ENCODE measurements around the gene PPY. TPM values are rescaled to one million over a fixed set of nuclear protein-coding genes. Genes with fewer than 3 reads are reported as not detected.
A peak's percentile ranks its signal among the peaks of the same experiment; 100 is the strongest.
"Not testable (repeated sequence)": the region's sequence is repeated elsewhere in the genome, so short reads cannot be mapped to it uniquely, and the experiment has no call there.

PPY gene
- total RNA-seq, 2 experiments from 2014 or later = not detected

DNA sequence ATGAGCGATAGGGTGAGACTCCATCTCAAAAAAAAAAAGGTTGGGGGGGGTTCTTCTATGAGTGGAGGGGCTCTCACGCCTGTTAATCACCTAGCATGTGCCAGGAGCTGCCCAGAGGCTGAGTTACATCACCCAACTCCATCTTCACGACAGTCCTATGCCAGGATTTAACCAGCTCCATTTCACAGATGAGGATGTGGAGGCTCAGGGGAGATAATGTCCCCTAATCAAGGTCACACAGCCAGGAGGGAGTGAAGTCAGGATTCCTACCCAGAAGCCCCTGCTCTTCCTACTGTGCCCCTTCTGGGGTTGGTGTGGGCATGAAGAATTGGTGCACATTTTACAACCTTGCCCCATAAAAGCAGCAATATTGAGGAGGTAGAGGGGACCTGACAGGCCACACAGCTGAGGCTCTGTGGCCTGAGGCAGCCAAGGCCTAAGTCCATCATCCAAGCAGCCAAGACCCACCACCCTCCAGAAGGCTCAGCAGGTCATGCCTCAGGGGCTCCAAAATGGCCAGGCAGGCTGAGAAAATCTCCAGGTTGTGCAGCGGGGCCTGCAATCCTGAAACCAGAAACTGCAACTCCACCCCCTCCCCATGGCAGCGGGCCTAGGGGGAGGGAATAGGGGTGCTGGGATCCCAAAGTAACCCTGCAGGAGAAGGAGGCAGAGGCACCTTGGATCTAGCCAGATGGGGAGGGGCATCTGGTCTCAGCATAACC lies 6.9 kb downstream of the PPY start:
- H3K4me3 Mint-ChIP-seq = no peak overlapping the region
- H3K27me3 Mint-ChIP-seq = peaks cover 17% of the 10 kb centered on the region
- DNase-seq (no peak), ATAC-seq (ENCODE audit: low read depth) (no peak)
- H3K4me1 Mint-ChIP-seq = peaks cover 4% of the 10 kb centered on the region
- H3K27ac Mint-ChIP-seq = no peak overlapping the region
- no peaks in the 10 kb centered on the region for H3K36me3 Mint-ChIP-seq
- H3K9me3 Mint-ChIP-seq = no peaks in the 10 kb centered on the region
- POLR2A ChIA-PET = no interaction called here

DNA sequence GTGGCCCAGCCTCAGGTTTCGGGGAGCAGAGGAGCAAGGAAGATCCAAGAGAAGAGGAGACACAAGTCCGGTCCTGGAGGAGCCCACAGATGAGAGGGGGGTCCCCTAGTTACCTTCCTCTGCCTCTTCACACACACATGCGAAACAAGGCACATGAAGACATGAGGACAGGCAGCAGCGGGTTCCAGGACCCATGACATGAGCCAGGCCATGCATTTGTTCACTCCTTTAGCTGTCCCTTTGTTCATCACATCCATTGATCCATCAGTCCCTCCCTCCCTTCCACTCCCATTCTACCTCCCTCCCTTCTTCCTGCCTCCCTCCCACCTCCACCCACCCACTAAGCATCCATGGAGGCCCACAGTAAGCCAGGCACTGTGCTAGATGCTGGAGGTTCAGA lies 9.4 kb downstream of the PPY start:
- DNase-seq = no peak
- H3K27me3 Mint-ChIP-seq = peaks cover 6% of the 10 kb centered on the region
- POLR2A ChIA-PET = no interaction called here
- H3K27ac Mint-ChIP-seq = no peak overlapping the region
- ATAC-seq (ENCODE audit: low read depth) = no peak
- no peaks in the 10 kb centered on the region for H3K9me3 Mint-ChIP-seq
- H3K36me3 Mint-ChIP-seq = no peaks in the 10 kb centered on the region
- H3K4me3 Mint-ChIP-seq = no peak overlapping the region
- peaks cover 14% of the 10 kb centered on the region for H3K4me1 Mint-ChIP-seq

DNA sequence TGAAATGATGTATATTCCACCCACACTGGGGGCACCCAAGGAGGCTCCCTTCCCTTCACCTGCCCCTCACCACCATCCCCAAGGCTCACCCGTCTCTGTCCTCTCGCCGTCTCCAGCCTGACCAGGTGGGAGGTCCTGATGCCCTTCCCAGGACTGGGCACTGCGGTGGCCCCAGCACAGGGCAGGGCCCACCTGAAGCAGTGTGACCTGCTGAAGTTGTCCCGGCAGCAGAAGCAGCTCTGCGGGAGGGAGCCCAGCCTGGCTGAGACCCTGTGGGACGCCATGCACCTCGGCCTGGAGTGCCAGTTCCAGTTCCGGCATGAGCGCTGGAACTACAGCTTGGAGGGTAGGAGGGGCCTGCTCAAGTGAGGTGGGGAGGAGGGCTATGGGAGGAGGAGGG lies 9.9 kb downstream of the PPY start:
- Mint-ChIP-seq H3K9me3 (no peaks in the 10 kb centered on the region), H3K27me3 (peaks cover 5% of the 10 kb centered on the region), H3K4me1 (peaks cover 17% of the 10 kb centered on the region), H3K4me3 (no peak overlapping the region), H3K36me3 (no peaks in the 10 kb centered on the region), H3K27ac (no peak overlapping the region)
- POLR2A ChIA-PET = no interaction called here
- DNase-seq (no peak), ATAC-seq (ENCODE audit: low read depth) (no peak)

DNA sequence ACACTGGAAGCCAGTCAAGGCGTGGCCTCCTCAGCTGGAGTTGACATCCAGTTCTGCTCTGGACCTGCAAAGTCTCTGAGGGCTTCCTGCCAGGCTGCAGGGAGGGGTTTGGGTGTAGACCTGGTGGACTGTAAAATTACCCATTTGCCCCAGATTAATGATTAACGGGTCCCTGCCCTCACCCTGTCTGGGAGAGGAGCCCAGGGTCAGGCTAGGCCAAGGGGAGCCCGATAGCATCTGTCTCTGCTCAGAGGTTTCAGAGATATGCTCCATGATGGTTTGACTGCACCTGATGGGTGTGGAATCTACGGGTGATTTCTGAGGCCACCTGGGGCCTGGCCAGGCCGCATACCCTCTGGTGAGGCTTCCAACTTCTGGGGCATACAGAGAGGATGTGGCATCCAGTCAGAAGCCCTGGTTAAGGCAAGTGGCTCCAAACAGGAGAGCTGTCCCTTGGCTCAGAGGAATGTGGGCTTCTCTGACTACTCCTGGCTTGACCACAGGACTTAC lies 11.2 kb downstream of the PPY start:
- H3K4me3 Mint-ChIP-seq = no peak overlapping the region
- POLR2A ChIA-PET = no interaction called here

DNA sequence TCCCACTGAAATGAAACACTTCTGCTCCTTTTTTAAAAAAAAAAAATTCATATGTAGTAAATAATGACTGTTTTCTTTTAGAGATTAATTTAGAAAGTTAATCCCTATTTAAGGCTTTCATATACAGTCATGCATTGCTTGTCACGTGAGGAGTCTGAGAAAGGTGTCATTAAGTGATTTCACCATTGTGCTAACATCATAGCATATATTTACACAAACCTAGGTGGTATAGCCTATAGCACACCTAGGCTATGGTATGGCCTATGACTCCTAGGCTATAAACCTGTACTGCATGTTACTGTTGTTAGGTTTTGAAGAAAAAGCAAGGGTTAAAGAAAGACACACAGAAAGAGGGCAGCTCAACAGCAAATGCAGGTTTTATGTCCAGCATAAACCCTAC lies 13.7 kb downstream of the PPY start:
- no peak for ATAC-seq (ENCODE audit: low read depth)
- no peaks in the 10 kb centered on the region for H3K36me3 Mint-ChIP-seq
- peaks cover 11% of the 10 kb centered on the region for H3K27me3 Mint-ChIP-seq
- H3K4me3 Mint-ChIP-seq = no peak overlapping the region
- H3K4me1 Mint-ChIP-seq = peaks cover 25% of the 10 kb centered on the region
- H3K9me3 Mint-ChIP-seq = no peaks in the 10 kb centered on the region
- DNase-seq = no peak
- H3K27ac Mint-ChIP-seq = no peak overlapping the region
- POLR2A ChIA-PET = interaction anchor here (0.6 to 0.7 kb wide), 2 partner anchors 14 to 318 kb away, joined by 3 to 4 read pairs; no protein-coding TSS in a partner anchor

More for the DNA sequence above, 11.2 kb downstream of the PPY start:
- H3K9me3 Mint-ChIP-seq = no peaks in the 10 kb centered on the region
- no peaks in the 10 kb centered on the region for H3K36me3 Mint-ChIP-seq
- peaks cover 20% of the 10 kb centered on the region for H3K4me1 Mint-ChIP-seq
- DNase-seq = no peak
- no peak overlapping the region for H3K27ac Mint-ChIP-seq
- peaks cover 9% of the 10 kb centered on the region for H3K27me3 Mint-ChIP-seq
- no peak for ATAC-seq (ENCODE audit: low read depth)

DNA sequence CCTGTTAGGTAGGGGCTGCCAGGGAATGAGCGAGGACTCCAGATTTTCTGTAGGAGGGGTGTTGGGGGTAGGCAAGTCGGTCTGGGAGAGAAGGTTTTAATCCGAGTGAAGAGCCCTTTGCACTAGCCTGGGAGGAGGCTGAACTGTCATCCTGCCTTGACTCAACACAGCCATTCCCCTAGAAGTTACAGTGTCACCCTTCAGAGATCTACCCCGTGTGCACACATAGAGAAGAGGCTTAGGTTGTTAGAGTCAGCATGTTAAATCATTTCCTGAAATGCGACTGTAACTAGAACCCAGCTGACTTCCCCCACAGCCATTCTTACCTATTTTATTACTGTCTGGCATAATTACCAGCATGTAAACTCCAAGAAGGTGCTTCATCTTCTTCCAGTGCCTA lies 14.3 kb downstream of the PPY start:
- not testable (repeated sequence) for DNase-seq, H3K36me3 Mint-ChIP-seq, H3K9me3 Mint-ChIP-seq
- H3K27ac Mint-ChIP-seq = peak overlapping the region; percentile 82
- H3K4me3 Mint-ChIP-seq = peak overlapping the region; percentile 79
- peak; percentile 67 for ATAC-seq (ENCODE audit: low read depth)
- POLR2A ChIA-PET = interaction anchor here (0.7 kb wide), 1 partner anchor 13 kb away, joined by 3 read pairs; no protein-coding TSS in a partner anchor
- peaks cover 11% of the 10 kb centered on the region for H3K27me3 Mint-ChIP-seq
- H3K4me1 Mint-ChIP-seq = peaks cover 25% of the 10 kb centered on the region

DNA sequence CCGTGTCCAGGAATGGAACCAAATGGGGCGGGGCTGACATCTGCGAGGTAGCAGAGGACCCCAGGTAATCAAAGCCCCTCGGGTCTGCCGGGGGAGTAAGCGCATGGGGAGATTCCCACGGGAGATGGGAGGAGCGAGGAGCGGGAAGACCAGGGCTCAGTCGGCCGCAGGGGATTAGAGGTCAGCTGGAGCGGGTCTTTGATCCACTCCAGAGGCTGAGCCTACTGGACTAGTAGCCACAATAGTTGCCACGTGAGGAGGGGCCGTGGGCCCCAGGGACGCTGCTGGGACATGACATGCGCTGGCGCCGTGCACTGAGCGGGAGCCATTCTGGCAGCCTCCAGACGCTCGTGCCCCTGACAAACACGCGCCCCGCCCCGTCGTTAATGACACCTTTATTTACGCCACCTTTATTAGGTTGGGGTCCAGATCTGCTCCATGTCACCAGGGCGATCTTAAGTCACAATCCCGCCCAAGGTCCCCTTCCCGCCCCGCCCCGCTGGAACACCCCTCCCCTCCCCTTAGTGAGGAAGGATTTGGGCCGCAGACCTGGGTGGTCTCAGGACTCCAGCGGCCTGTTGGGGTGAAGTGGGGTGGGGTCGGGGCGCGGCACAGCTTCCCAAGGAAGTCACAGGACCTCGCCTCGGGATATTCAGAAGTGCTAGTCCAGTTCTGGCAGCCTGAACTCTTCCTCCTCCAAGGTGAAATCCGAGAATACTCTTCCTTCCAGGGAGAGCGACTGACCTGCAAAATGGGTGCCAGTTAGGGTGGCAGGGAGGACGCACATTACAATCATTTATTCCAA lies 15.0 kb downstream of the PPY start:
- peaks cover 11% of the 10 kb centered on the region for H3K27me3 Mint-ChIP-seq
- DNase-seq (no peak), ATAC-seq (ENCODE audit: low read depth) (peak; percentile 25)
- POLR2A ChIA-PET = interaction anchor here (1.0 kb wide), 1 partner anchor 17 kb away, joined by 3 read pairs; no protein-coding TSS in a partner anchor
- no peaks in the 10 kb centered on the region for H3K9me3 Mint-ChIP-seq
- H3K4me3 Mint-ChIP-seq = peak overlapping the region; percentile 79
- H3K27ac Mint-ChIP-seq = peak overlapping the region; percentile 82
- H3K4me1 Mint-ChIP-seq = peaks cover 25% of the 10 kb centered on the region
- no peaks in the 10 kb centered on the region for H3K36me3 Mint-ChIP-seq

DNA sequence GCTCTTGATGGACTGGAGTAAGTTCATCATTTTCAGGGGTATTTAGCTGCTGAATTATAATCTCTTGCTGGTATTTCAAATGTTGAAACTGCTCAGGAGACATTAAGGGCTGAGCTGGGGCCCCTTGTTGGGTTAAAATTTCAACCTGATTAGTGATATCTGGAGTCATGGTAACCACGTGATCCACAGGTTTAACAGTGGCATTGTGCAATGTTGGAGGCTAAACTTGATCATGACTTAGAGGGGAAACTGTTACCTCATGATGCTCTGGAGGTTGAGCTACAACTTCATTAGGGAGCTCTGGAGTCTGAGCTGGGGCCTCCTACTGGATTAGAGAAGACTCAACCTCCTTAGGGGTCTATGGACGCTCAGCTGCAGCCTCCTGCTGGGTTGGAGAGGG lies 17.7 kb downstream of the PPY start:
- DNase-seq (no peak), ATAC-seq (ENCODE audit: low read depth) (no peak)
- no peak overlapping the region for H3K27ac Mint-ChIP-seq
- no peaks in the 10 kb centered on the region for H3K36me3 Mint-ChIP-seq
- H3K9me3 Mint-ChIP-seq = no peaks in the 10 kb centered on the region
- peaks cover 21% of the 10 kb centered on the region for H3K4me1 Mint-ChIP-seq
- POLR2A ChIA-PET = no interaction called here
- H3K4me3 Mint-ChIP-seq = no peak overlapping the region
- H3K27me3 Mint-ChIP-seq = peaks cover 13% of the 10 kb centered on the region

DNA sequence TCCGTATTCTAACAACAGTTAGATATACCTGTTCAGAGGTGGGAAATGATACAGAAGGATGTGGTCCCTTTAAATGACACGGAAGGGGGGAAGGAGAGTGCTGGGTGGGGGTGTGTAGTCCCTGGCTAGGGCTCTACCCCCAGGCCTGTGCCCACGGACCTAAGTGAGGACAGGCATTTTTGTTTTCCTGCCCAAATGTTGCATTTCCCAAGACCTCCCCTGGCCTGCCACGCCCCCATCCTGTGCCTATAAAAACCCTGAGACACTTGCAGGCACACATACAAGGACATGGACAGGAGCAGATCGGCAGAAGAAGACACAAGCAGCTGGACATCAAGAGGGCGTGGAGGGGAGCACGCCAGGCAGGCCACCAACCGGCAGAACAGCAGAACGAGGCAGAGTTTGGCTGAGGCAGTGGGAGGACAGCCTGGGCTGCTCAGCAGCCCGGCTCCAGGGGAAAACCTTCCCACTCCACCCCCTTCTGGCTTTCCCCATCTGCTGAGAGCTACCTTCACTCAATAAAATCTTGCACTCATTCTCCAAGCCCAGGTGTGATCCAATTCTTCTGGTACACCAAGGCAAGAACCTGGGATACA lies 21.7 kb downstream of the PPY start:
- Mint-ChIP-seq H3K36me3 (no peaks in the 10 kb centered on the region), H3K9me3 (no peaks in the 10 kb centered on the region), H3K4me3 (no peak overlapping the region), H3K27ac (no peak overlapping the region), H3K4me1 (peaks cover 17% of the 10 kb centered on the region), H3K27me3 (peaks cover 4% of the 10 kb centered on the region)
- DNase-seq = no peak
- no peak for ATAC-seq (ENCODE audit: low read depth)
- POLR2A ChIA-PET = no interaction called here

DNA sequence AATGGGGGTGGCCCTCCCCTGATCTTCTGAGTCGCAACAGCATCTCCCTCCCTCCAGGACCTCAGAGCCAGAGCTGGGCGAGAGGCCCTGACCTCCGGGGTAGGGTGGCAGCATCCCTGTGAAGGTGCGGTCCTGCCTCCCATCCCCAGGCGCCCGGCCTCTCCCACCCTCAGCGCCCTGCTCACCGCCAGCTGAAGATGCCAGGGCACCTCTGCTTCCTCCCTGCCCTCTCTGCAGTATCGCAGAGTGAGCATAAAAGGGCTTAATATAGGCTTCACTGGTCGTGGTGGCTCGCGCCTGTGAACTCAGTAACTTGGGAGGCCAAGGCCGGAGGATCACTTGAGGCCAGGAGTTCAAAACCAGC lies 24.3 kb downstream of the PPY start:
- peak overlapping the region; percentile 73 for H3K27ac Mint-ChIP-seq
- no peak for DNase-seq
- POLR2A ChIA-PET = no interaction called here
- no peaks in the 10 kb centered on the region for H3K36me3 Mint-ChIP-seq
- H3K4me3 Mint-ChIP-seq = peak overlapping the region; percentile 79
- H3K4me1 Mint-ChIP-seq = peaks cover 12% of the 10 kb centered on the region
- ATAC-seq (ENCODE audit: low read depth) = no peak
- peaks cover 2% of the 10 kb centered on the region for H3K27me3 Mint-ChIP-seq
- no peaks in the 10 kb centered on the region for H3K9me3 Mint-ChIP-seq

DNA sequence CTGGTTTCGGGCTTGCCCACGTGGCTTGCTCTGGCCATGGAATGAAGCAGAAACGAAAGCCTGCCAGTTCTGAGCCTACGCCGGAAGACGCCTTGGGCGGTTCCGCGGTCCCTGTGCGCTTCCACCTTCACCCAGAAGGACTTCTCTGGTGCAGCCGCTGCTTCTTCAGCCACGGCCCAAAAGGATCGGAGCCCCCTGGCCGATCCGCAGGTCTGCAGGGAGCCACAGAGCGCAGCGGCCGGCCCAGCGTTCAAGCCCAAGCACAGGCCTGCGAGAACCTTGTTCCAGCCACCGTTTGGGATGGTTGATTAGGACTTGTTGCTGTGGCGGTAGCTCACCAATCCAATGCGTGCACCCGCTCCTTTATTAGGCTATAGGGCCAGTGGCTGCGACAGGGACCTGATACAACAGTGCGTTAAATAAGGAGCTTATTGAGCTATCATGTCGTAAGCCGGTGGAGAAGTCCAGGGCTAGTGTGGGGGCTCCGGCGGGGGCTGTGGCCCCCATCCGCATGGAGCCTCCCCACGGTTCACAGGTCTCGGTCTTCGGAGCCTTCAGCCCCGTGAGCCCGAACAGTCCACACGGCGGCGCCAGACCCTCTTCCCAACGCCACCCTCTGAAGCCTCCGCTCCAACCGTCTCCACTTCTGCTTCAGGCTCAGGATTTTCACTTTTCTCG lies 24.8 kb downstream of the PPY start:
- ATAC-seq (ENCODE audit: low read depth) = peak; percentile 71
- H3K4me1 Mint-ChIP-seq = peaks cover 12% of the 10 kb centered on the region
- peak; percentile 71 for DNase-seq
- POLR2A ChIA-PET = no interaction called here
- H3K27me3 Mint-ChIP-seq = peaks cover 2% of the 10 kb centered on the region
- H3K27ac Mint-ChIP-seq = peak overlapping the region; percentile 73
- no peaks in the 10 kb centered on the region for H3K9me3 Mint-ChIP-seq
- H3K4me3 Mint-ChIP-seq = peak overlapping the region; percentile 79
- H3K36me3 Mint-ChIP-seq = no peaks in the 10 kb centered on the region

DNA sequence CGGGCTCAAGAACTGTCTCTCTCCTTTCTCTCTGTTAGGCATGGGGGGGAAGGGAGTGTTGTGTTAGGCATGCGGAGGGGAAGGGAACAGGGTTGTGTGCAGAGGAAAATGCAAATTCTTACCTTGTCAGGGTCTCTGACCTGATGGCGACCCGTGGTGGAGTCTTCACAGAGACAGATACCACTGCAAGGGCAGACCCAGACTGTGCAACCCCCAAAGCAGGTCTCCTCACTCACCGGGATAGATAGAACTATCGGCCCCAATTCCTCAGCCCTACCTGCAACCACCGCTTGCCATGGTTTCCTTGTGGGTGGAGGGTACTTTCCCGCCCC lies 25.3 kb downstream of the PPY start:
- peak overlapping the region; percentile 73 for H3K27ac Mint-ChIP-seq
- POLR2A ChIA-PET = interaction anchor here (0.8 kb wide), 1 partner anchor 21 kb away, joined by 3 read pairs; no protein-coding TSS in a partner anchor
- H3K36me3 Mint-ChIP-seq = no peaks in the 10 kb centered on the region
- H3K27me3 Mint-ChIP-seq = peaks cover 2% of the 10 kb centered on the region
- peak overlapping the region; percentile 79 for H3K4me3 Mint-ChIP-seq
- DNase-seq (no peak), ATAC-seq (ENCODE audit: low read depth) (peak; percentile 41)
- peaks cover 12% of the 10 kb centered on the region for H3K4me1 Mint-ChIP-seq
- no peaks in the 10 kb centered on the region for H3K9me3 Mint-ChIP-seq

DNA sequence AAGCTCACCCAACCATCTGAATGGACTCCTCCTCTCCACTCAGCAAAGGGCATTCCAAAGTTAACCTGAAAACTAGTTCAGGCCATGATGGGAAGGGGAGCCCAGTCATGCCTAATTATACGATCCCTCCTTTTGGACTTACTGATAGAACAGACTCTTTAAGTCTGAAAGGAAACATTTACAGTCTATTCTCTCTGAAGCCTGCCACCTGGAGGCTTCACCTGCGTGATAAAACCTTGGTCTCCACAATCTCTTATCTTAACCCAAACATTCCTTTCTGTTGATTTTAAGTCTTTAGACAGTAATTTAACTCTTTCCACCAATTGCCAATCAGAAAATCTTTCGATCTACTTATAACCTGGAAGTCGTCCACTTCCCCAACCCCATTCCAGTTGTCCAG lies 25.9 kb downstream of the PPY start:
- H3K4me1 Mint-ChIP-seq = peaks cover 12% of the 10 kb centered on the region
- POLR2A ChIA-PET = interaction anchor here (0.6 to 0.8 kb wide), 2 partner anchors 22 to 131 kb away, joined by 3 read pairs; no protein-coding TSS in a partner anchor
- H3K27me3 Mint-ChIP-seq = no peaks in the 10 kb centered on the region
- no peaks in the 10 kb centered on the region for H3K36me3 Mint-ChIP-seq
- no peak overlapping the region for H3K27ac Mint-ChIP-seq
- H3K4me3 Mint-ChIP-seq = peak overlapping the region; percentile 79
- no peak for DNase-seq
- H3K9me3 Mint-ChIP-seq = no peaks in the 10 kb centered on the region
- ATAC-seq (ENCODE audit: low read depth) = no peak

All from activated naive CD8-positive, alpha-beta T cell treated with anti-CD3 and anti-CD28 coated beads, Interleukin-2, amount 10 ng/mL, durations not matched to agents 7 days and 5 days (primary cell).